Sigmoid colon (tissue), 7 donors: Measurements from ENCODE around the gene SCN2A. TPM values are rescaled to one million over a fixed set of nuclear protein-coding genes. Genes with fewer than 3 reads are reported as not detected.

ENCODE experiments used
- DNase-seq: peaks from one replicate; pipeline ENCODE4 v3.0.0-alpha.2; 2019
- H3K27ac ChIP-seq, 4 donors: fragments of 200-600 bp; sonication (generic); one replicate each; pipeline ENCODE4 v1.5.1; 2016 to 2019; ENCODE audit warnings: mild to moderate bottlenecking in 1 of 4
- H3K27me3 ChIP-seq, 3 donors: fragments of 200-600 bp; sonication (generic); one replicate each; pipeline ENCODE4 v1.5.1; 2019; ENCODE audit warnings: mild to moderate bottlenecking in 1 of 3
- H3K36me3 ChIP-seq, 4 donors: fragments of 200-600 bp; sonication (generic); one replicate each; pipeline ENCODE4 v1.5.1; 2016 to 2019
- H3K4me1 ChIP-seq, 4 donors: fragments of 200-600 bp; sonication (generic); one replicate each; pipeline ENCODE4 v1.5.1; 2017 to 2019
- H3K4me3 ChIP-seq, 4 donors: fragments of 200-600 bp; sonication (generic); one replicate each; pipeline ENCODE4 v1.5.1; 2017 to 2019; ENCODE audit warnings: mild to moderate bottlenecking in 2 of 4, moderate library complexity in 1 of 4
- H3K9me3 ChIP-seq, 4 donors: fragments of 200-600 bp in 3 of 4; sonication (generic) in 3 of 4; one replicate each; pipeline versions ENCODE4 v1.5.1 to v1.6.1; 2013 to 2019
- CTCF ChIP-seq, 4 experiments: fragments of 450-650 bp in 3 of 4; fragments of 200-600 bp in 1 of 4; IDR thresholded peaks; one replicate each; pipeline ENCODE4 v1.5.1; 2016 to 2019; ENCODE audit warnings: antibody characterized with exemption in 4 of 4, mild to moderate bottlenecking in 3 of 4, moderate library complexity in 2 of 4
- EP300 ChIP-seq, 4 donors: sonication (generic); formaldehyde crosslinking; IDR thresholded peaks; one replicate each; pipeline ENCODE4 v1.6.1; 2017; ENCODE audit warnings: antibody characterized with exemption in 4 of 4
- POLR2A ChIP-seq, 2 donors: fragments of 450-650 bp; IDR thresholded peaks; one replicate each; pipeline ENCODE4 v1.6.1; 2016; ENCODE audit warnings: antibody characterized with exemption in 2 of 2, mild to moderate bottlenecking in 2 of 2, moderate library complexity in 2 of 2
- POLR2AphosphoS5 ChIP-seq, 4 donors: sonication (generic); formaldehyde crosslinking; IDR thresholded peaks; one replicate each; pipeline ENCODE4 v1.6.1; 2017; ENCODE audit warnings: antibody characterized with exemption in 4 of 4
- WGBS, 2 donors: extraction: QIAGEN DNeasy Blood & Tissue Kit; methylation state at CpG; one replicate each; pipeline ENCODE4 v1.1.7; 2013; 5-methylcytosine and 5-hydroxymethylcytosine counted together
- intact Hi-C: fragments of 100-400 bp; cut with DNase I; formaldehyde crosslinking; loops from one replicate; pipeline ENCODE4 v1.15.1; 2023
- polyA plus RNA-seq, 3 donors: library from polyadenylated mRNA; stranded (reverse); fragments of 200-250 nt; gene quantifications; one replicate each; pipeline ENCODE4 v1.2.3, GENCODE V29; 2013
- total RNA-seq, 4 donors: library from RNA; depleted of rRNA; stranded (reverse); fragments of >200 nt; gene quantifications; one replicate each; pipeline ENCODE4 v1.1.0, GENCODE V29; 2016
- donor health status: healthy with polysubstance abuse.
- donor health status: Bipolar disorder and iron deficiency.
- donor health status: healthy.

The SCN2A gene
- total and polyA plus RNA-seq, 7 donors, result under 0.01 to 1.1 (median 0.58) TPM; not detected in 1

DNA sequence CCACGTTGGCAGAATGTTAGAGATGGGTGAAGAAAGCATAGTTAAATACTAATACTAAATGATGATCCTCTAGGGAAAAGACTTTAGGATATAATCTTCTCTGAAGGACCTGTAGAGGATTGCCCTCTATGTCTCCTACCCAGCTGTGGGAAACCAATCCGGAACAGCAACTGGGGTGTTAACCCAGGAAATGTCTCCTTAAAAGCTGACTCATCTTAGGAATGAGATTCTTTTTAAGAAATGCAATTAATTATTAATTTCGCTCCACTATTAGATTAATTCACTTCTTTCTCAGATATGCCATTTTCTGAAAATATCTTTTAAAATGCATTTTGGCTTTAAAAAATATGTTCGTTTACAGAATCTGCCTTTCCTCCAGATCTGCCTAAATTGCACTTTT lies 42.8 kb upstream of the SCN2A start:
- Histone ChIP-seq H3K36me3 (no peaks in the 10 kb centered on the region), H3K4me3 (no peak overlapping the region), H3K4me1 (no peaks in the 10 kb centered on the region), H3K9me3 (no peaks in the 10 kb centered on the region), H3K27ac (no peak overlapping the region), H3K27me3 (no peaks in the 10 kb centered on the region)
- 69 to 84% methylated on average over 4 of the region's 4 CpGs for WGBS, 2 donors
- no peak for DNase-seq
- no peak for TF ChIP-seq POLR2AphosphoS5 (IDR thresholded peaks at IDR 0.05)
- no peak for TF ChIP-seq EP300 (IDR thresholded peaks at IDR 0.05)
- TF ChIP-seq POLR2A (IDR thresholded peaks at IDR 0.05), result no peak
- TF ChIP-seq CTCF (IDR thresholded peaks at IDR 0.05), result no peak
- intact Hi-C loops, result no loop called here

- Histone ChIP-seq H3K9me3 (no peaks in the 10 kb centered on the region), H3K4me3 (no peak overlapping the region), H3K4me1 (no peaks in the 10 kb centered on the region), H3K36me3 (no peaks in the 10 kb centered on the region), H3K27ac (no peak overlapping the region), H3K27me3 (no peaks in the 10 kb centered on the region)
- DNase-seq, result no peak
- TF ChIP-seq POLR2A (IDR thresholded peaks at IDR 0.05) (no peak), CTCF (IDR thresholded peaks at IDR 0.05) (no peak), POLR2AphosphoS5 (IDR thresholded peaks at IDR 0.05) (no peak), EP300 (IDR thresholded peaks at IDR 0.05) (no peak)
- WGBS, 2 donors, result 82% methylated on average over 1 of the region's 1 CpG
- intact Hi-C loops, result no loop called here
Observed at GRCh38 chr2:165197346-165197745, 41.9 kb upstream of the SCN2A start.

- intact Hi-C loops, result no loop called here
- Histone ChIP-seq H3K4me3 (no peak overlapping the region), H3K36me3 (no peaks in the 10 kb centered on the region), H3K9me3 (no peaks in the 10 kb centered on the region), H3K27me3 (no peaks in the 10 kb centered on the region), H3K4me1 (no peaks in the 10 kb centered on the region), H3K27ac (no peak overlapping the region)
- DNase-seq, result no peak
- 73 to 84% methylated on average over 2 of the region's 2 CpGs for WGBS, 2 donors
- TF ChIP-seq POLR2AphosphoS5 (IDR thresholded peaks at IDR 0.05) (no peak), CTCF (IDR thresholded peaks at IDR 0.05) (no peak), EP300 (IDR thresholded peaks at IDR 0.05) (no peak), POLR2A (IDR thresholded peaks at IDR 0.05) (no peak)
Observed at GRCh38 chr2:165198181-165198580, 41.0 kb upstream of the SCN2A start.

- no peaks in the 10 kb centered on the region for H3K4me1 ChIP-seq
- TF ChIP-seq POLR2A (IDR thresholded peaks at IDR 0.05), result no peak
- no peak for TF ChIP-seq CTCF (IDR thresholded peaks at IDR 0.05)
- no peak for TF ChIP-seq EP300 (IDR thresholded peaks at IDR 0.05)
- no peak overlapping the region for H3K27ac ChIP-seq
- no peaks in the 10 kb centered on the region for H3K9me3 ChIP-seq
- 94 to 96% methylated on average over 1 of the region's 1 CpG for WGBS, 2 donors
- DNase-seq, result no peak
- no peaks in the 10 kb centered on the region for H3K36me3 ChIP-seq
- no peaks in the 10 kb centered on the region for H3K27me3 ChIP-seq
- no peak overlapping the region for H3K4me3 ChIP-seq
- intact Hi-C loops, result loop anchor here (10.0 kb wide), 1 partner anchor 207 kb away; no protein-coding TSS in a partner anchor
Observed at GRCh38 chr2:165202239-165202638, 37.0 kb upstream of the SCN2A start.
